WTC11 (cell line): ENCODE results near the gene SMOC1.

ENCODE experiments used
- ARID4B ChIP-seq: sonication (generic); formaldehyde crosslinking; IDR thresholded peaks from 2 replicates; pipeline ENCODE4 v1.8.0; 2023; ENCODE audit warnings: missing genetic modification reagents, mild to moderate bottlenecking, borderline replicate concordance
- CREB1 ChIP-seq: sonication (generic); formaldehyde crosslinking; IDR thresholded peaks from 2 replicates; pipeline ENCODE4 v1.8.0; 2023; ENCODE audit warnings: mild to moderate bottlenecking, missing genetic modification reagents
- CTCF ChIP-seq: fragments of 200-600 bp; IDR thresholded peaks from 2 replicates; pipeline ENCODE4 v1.8.0; 2022; ENCODE audit warnings: antibody characterized with exemption
- E2F4 ChIP-seq: sonication (generic); formaldehyde crosslinking; IDR thresholded peaks from 2 replicates; pipeline ENCODE4 v1.8.1; 2022; ENCODE audit warnings: low read depth, mild to moderate bottlenecking, moderate library complexity, missing genetic modification reagents, borderline replicate concordance
- HMGXB4 ChIP-seq: sonication (generic); formaldehyde crosslinking; IDR thresholded peaks from 2 replicates; pipeline ENCODE4 v1.8.1; 2023; ENCODE audit warnings: mild to moderate bottlenecking, moderate library complexity, missing genetic modification reagents
- MAX ChIP-seq: sonication (generic); formaldehyde crosslinking; IDR thresholded peaks from 2 replicates; pipeline ENCODE4 v1.8.0; 2022; ENCODE audit warnings: mild to moderate bottlenecking, missing genetic modification reagents
- NFYB ChIP-seq: sonication (generic); formaldehyde crosslinking; conservative IDR thresholded peaks from 2 replicates; pipeline ENCODE4 v1.8.0; 2022; ENCODE audit warnings: low read depth, missing genetic modification reagents
- USF1 ChIP-seq: sonication (generic); formaldehyde crosslinking; IDR thresholded peaks from 2 replicates; pipeline ENCODE4 v1.8.0; 2022; ENCODE audit warnings: mild to moderate bottlenecking, missing genetic modification reagents
- USF2 ChIP-seq: sonication (generic); formaldehyde crosslinking; IDR thresholded peaks from 2 replicates; pipeline ENCODE4 v1.8.1; 2023; ENCODE audit warnings: mild to moderate bottlenecking, missing genetic modification reagents, moderate library complexity
- ZNF232 ChIP-seq: sonication (generic); formaldehyde crosslinking; IDR thresholded peaks from 2 replicates; pipeline ENCODE4 v1.8.0; 2022; ENCODE audit warnings: mild to moderate bottlenecking, missing genetic modification reagents
- ZNF416 ChIP-seq: fragments of 250-450 bp; sonication (Bioruptor Pico); IDR thresholded peaks from 2 replicates; pipeline ENCODE4 v1.9.0; 2021; ENCODE audit warnings: mild to moderate bottlenecking, inconsistent platforms

- TF ChIP-seq HMGXB4, result no peak
- no peak for TF ChIP-seq CTCF
- no peak for TF ChIP-seq ZNF232
- no peak for TF ChIP-seq ZNF416 (CRISPR knock-in tag)
- no peak for TF ChIP-seq ARID4B (CRISPR knock-in tag)
- no peak for TF ChIP-seq USF2 (CRISPR knock-in tag)
- no peak for TF ChIP-seq USF1 (CRISPR knock-in tag)
- TF ChIP-seq CREB1, result no peak
- TF ChIP-seq MAX (CRISPR knock-in tag), result no peak
- no peak for TF ChIP-seq NFYB (CRISPR knock-in tag)
- TF ChIP-seq E2F4 (CRISPR knock-in tag), result no peak
These were observed 101.5 kb downstream of the SMOC1 start for GRCh38 chr14:69980457-69981425.
